Erythroblast (primary cell): ENCODE measurements around the gene DNTTIP2.

Experiments used
- GATA1 ChIP-seq: IDR thresholded peaks from 2 replicates; pipeline ENCODE4 v1.6.1; 2011; ENCODE audit warnings: low read depth, mild to moderate bottlenecking, control low read depth, low read length, moderate library complexity
- POLR2A ChIP-seq: IDR thresholded peaks from 2 replicates; pipeline ENCODE4 v1.6.1; 2011; ENCODE audit warnings: mild to moderate bottlenecking, low read length

- peak; percentile 83 for TF ChIP-seq POLR2A
- TF ChIP-seq GATA1, result no peak
Measured at GRCh38 chr1:93909146-93910050, 30.4 kb upstream of the DNTTIP2 start, which contains the start of gene GCLM.
